T1000 (cell line): Measurements from ENCODE around the gene RRP8.

Source experiments
- DNase-seq: peaks from one replicate; lab custom pipeline; 2025; ENCODE audit warnings: mixed read lengths; lab: John Stamatoyannopoulos, UW

Gene RRP8

GRCh38 chr11:6603287-6604080, at the start of gene RRP8, which contains the start of gene ILK:
RRP8 (minus strand) TSS chr11:6603616; CDS start chr11:6603502, 114 bp downstream.
ILK (plus strand) TSS chr11:6603774; CDS start chr11:6604272, 498 bp downstream.
- peak; percentile 68 for DNase-seq

GRCh38 chr11:6653097-6653496, 49.7 kb upstream of the RRP8 start:
- no peak for DNase-seq

GRCh38 chr11:6652182-6652581, 48.8 kb upstream of the RRP8 start:
- no peak for DNase-seq

GRCh38 chr11:6650980-6651379, 47.6 kb upstream of the RRP8 start:
- DNase-seq: no peak

- DNase-seq: no peak
Observed at GRCh38 chr11:6650104-6650503, 46.7 kb upstream of the RRP8 start.

GRCh38 chr11:6648501-6648900, 45.1 kb upstream of the RRP8 start:
- DNase-seq: no peak

GRCh38 chr11:6647836-6648235, 44.4 kb upstream of the RRP8 start:
- DNase-seq: no peak

GRCh38 chr11:6646918-6647679, 43.7 kb upstream of the RRP8 start:
- no peak for DNase-seq

GRCh38 chr11:6646576-6646917, 43.1 kb upstream of the RRP8 start:
- DNase-seq: no peak

GRCh38 chr11:6646071-6646470, 42.7 kb upstream of the RRP8 start:
- no peak for DNase-seq

- no peak for DNase-seq
Observed at GRCh38 chr11:6642957-6643356, 39.5 kb upstream of the RRP8 start.

- no peak for DNase-seq
Observed at GRCh38 chr11:6640985-6641701, 37.7 kb upstream of the RRP8 start.

- DNase-seq: no peak
Observed at GRCh38 chr11:6640036-6640984, 36.9 kb upstream of the RRP8 start.

GRCh38 chr11:6638429-6638828, 35.0 kb upstream of the RRP8 start:
- DNase-seq: no peak

GRCh38 chr11:6637871-6638270, 34.5 kb upstream of the RRP8 start:
- no peak for DNase-seq

GRCh38 chr11:6636480-6636879, 33.1 kb upstream of the RRP8 start:
- no peak for DNase-seq

- no peak for DNase-seq
Observed at GRCh38 chr11:6635082-6635932, 31.9 kb upstream of the RRP8 start.

GRCh38 chr11:6634534-6634933, 31.1 kb upstream of the RRP8 start:
- DNase-seq: no peak

GRCh38 chr11:6633422-6634408, 30.3 kb upstream of the RRP8 start:
- DNase-seq: no peak
